K562 (cell line): ENCODE data around the gene LRRC26. TPM values are rescaled to one million over a fixed set of nuclear protein-coding genes. Genes with fewer than 3 reads are reported as not detected.

Source experiments
- ADNP ChIP-seq: fragments of 200-800 bp; sonication (Bioruptor generic); IDR thresholded peaks from 2 replicates; pipeline ENCODE4 v1.6.1; 2016; ENCODE audit warnings: missing genetic modification characterization, missing compliant biosample characterization
- ARID1B ChIP-seq: fragments of 450-650 bp; IDR thresholded peaks from 2 replicates; pipeline ENCODE4 v1.6.1; 2016; ENCODE audit warnings: antibody characterized with exemption, mild to moderate bottlenecking, inconsistent platforms
- CAMTA2 ChIP-seq: fragments of 250-450 bp; sonication (Bioruptor Pico); conservative IDR thresholded peaks from 2 replicates; pipeline ENCODE4 v1.5.1; 2022
- CEBPG ChIP-seq, 3 experiments: fragments of 200-800 bp in 1 of 3; sonication (Bioruptor generic) in 1 of 3; sonication (generic) in 1 of 3; formaldehyde crosslinking in 1 of 3; IDR thresholded peaks in 2 of 3; conservative IDR thresholded peaks in 1 of 3; 2 replicates each; pipeline versions ENCODE4 v1.6.1 to v1.8.0; 2016 to 2022; ENCODE audit warnings: missing compliant biosample characterization in 2 of 3, missing genetic modification characterization in 2 of 3, mild to moderate bottlenecking in 1 of 3, missing genetic modification reagents in 1 of 3
- GABPB2 ChIP-seq: fragments of 250-450 bp; sonication (Bioruptor Pico); conservative IDR thresholded peaks from 2 replicates; pipeline ENCODE4 v1.5.1; 2021; ENCODE audit warnings: mild to moderate bottlenecking
- GTF2E2 ChIP-seq: fragments of 200-800 bp; sonication (Bioruptor generic); IDR thresholded peaks from 2 replicates; pipeline ENCODE4 v1.6.1; 2016; ENCODE audit warnings: missing genetic modification characterization, missing compliant biosample characterization
- JUNB ChIP-seq: fragments of 450-650 bp; formaldehyde crosslinking; conservative IDR thresholded peaks from 2 replicates; pipeline ENCODE4 v1.4.0; 2020; ENCODE audit warnings: mild to moderate bottlenecking
- KAT7 ChIP-seq: sonication (generic); formaldehyde crosslinking; IDR thresholded peaks from 2 replicates; pipeline ENCODE4 v1.8.0; 2022; ENCODE audit warnings: missing genetic modification reagents, mild to moderate bottlenecking, borderline replicate concordance
- MCM5 ChIP-seq: fragments of 450-650 bp; IDR thresholded peaks from 2 replicates; pipeline ENCODE4 v1.6.1; 2016; ENCODE audit warnings: low read depth
- PHB ChIP-seq: fragments of 250-450 bp; sonication (Bioruptor Pico); IDR thresholded peaks from 2 replicates; pipeline ENCODE4 v1.5.0; 2021
- PRPF4 ChIP-seq: fragments of 200-400 bp; formaldehyde crosslinking; IDR thresholded peaks from one replicate; pipeline ENCODE4 v1.6.1; 2017; ENCODE audit warnings: low read length, low read depth, mild to moderate bottlenecking; ENCODE audit not compliant: insufficient read depth, poor library complexity, severe bottlenecking
- SAFB2 ChIP-seq: fragments of 200-400 bp; formaldehyde crosslinking; IDR thresholded peaks from 2 replicates; pipeline ENCODE4 v1.6.1; 2018; ENCODE audit warnings: borderline replicate concordance, low read length, low read depth, moderate library complexity; ENCODE audit not compliant: severe bottlenecking
- SMAD2 ChIP-seq: fragments of 150-350 bp; IDR thresholded peaks from 2 replicates; pipeline ENCODE4 v1.6.1; 2014; ENCODE audit warnings: low read depth, mild to moderate bottlenecking, low read length
- SMC3 ChIP-seq: conservative IDR thresholded peaks from 2 replicates; pipeline ENCODE4 v1.6.1; 2011; ENCODE audit warnings: low read depth, low read length, improper control_type of control experiment; ENCODE audit not compliant: insufficient read depth
- U2AF1 ChIP-seq: fragments of 200-400 bp; formaldehyde crosslinking; optimal IDR thresholded peaks from 2 replicates; pipeline ENCODE3; 2017; ENCODE audit warnings: mild to moderate bottlenecking, low read depth, low read length, moderate library complexity
- ZNF384 ChIP-seq: IDR thresholded peaks from 2 replicates; pipeline ENCODE4 v1.6.1; 2012; ENCODE audit warnings: low read depth, low read length, improper control_type of control experiment
- ZNF444 ChIP-seq: fragments of 250-450 bp; sonication (Bioruptor Pico); IDR thresholded peaks from 2 replicates; pipeline ENCODE4 v1.4.0; 2020; ENCODE audit warnings: mild to moderate bottlenecking, moderate library complexity
- polyA plus RNA-seq, 8 experiments: library from polyadenylated mRNA; depleted of rRNA in 4 of 8; stranded (reverse) in 5 of 8; unstranded in 3 of 8; fragments of >200 nt; fragmentation: Nextera tagmentation in 2 of 8; fragmentation: Illumina TruSeq in 1 of 8; extraction: Ambion mirVana in 2 of 8; extraction: Trizol in 1 of 8; gene quantifications; 2 replicates each; pipeline versions ENCODE4 v1.2.1 to v1.2.3, GENCODE V29; 2011 to 2014; ENCODE audit warnings: inconsistent platforms in 1 of 8, missing spikeins in 1 of 8
- total RNA-seq, 7 experiments: library from RNA; depleted of rRNA in 6 of 7; stranded (reverse); fragments of >200 nt in 6 of 7; fragmentation: Illumina TruSeq in 2 of 7; extraction: Trizol in 2 of 7; gene quantifications; 2 replicates each; pipeline versions ENCODE4 v1.2.1 to v1.2.3, GENCODE V29; 2011 to 2021; ENCODE audit warnings: low replicate concordance in 1 of 7
- TF ChIP-seq, protein P1 (sequence below): fragments of 150-350 bp; IDR thresholded peaks from 2 replicates; pipeline ENCODE4 v1.6.1; 2014; ENCODE audit warnings: low read depth, mild to moderate bottlenecking, low read length, borderline replicate concordance
- TF ChIP-seq, protein P2 (sequence below): fragments of 450-650 bp; IDR thresholded peaks from 2 replicates; pipeline ENCODE4 v1.7.1; 2018; ENCODE audit warnings: mild to moderate bottlenecking, low read depth; ENCODE audit not compliant: partially characterized antibody

The LRRC26 gene
- total and polyA plus RNA-seq, 9 of the 15 experiments (the other 6 are each of a cell fraction or from before 2014, with no cell fraction given) = not detected

DNA sequence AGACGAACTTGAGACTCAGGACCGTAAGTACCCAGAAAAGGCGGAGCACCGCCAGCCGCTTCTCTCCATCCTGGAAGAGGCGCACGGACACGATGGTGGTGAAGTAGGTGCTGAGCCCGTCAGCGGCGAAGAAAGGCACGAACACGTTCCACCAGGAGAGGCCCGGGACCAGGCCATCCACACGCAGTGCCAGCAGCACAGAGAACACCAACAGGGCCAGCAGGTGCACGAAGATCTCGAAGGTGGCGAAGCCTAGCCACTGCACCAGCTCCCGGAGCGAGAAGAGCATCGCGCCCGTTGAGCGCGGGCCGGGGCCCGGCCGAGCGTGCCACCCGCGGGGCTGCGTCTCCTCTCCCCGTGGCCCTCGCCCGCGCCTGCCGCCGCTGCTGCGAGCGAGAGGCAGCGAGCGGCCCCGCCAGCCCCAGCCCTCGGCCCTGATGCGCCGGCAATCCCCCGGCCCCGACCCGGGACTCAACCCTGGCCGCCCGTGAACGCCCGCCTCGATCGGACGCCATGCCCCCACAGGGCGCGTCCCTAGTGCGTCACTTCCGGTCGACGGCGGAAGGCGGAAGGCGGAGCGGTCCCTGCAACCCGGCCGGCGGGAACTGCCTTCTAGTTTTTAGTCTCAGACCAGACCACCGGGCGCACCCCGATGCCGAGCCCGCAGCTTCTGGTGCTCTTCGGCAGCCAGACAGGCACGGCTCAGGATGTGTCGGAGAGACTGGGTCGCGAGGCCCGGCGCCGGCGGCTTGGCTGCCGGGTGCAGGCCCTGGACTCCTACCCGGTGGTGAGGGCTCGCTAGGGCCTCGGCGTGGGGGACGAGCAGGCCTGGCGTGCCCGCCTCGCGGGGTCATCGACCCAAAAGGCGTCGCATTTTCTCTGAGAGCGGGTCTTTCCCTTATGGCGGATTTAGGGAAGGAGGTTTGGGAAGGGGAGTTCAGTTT lies 35.5 kb upstream of the LRRC26 start, which contains the start of the genes NDOR1 and TMEM203 (continued):
- TF ChIP-seq ARID1B (no peak), ADNP (tag) (no peak), PRPF4 (no peak), GTF2E2 (tag) (no peak), SMC3 (no peak), U2AF1 (no peak), CAMTA2 (no peak), SMAD2 (no peak), ZNF384 (no peak), KAT7 (CRISPR knock-in tag) (no peak), SAFB2 (no peak), ZNF444 (CRISPR knock-in tag) (no peak), GABPB2 (no peak), PHB (CRISPR knock-in tag) (no peak), JUNB (no peak), CEBPG (CRISPR knock-in tag; IDR thresholded peaks at IDR 0.05) (no peak), CEBPG (tag; conservative IDR thresholded peaks at IDR 0.05 in 1 of 2, IDR thresholded peaks at IDR 0.05 in 1 of 2) (no peak), MCM5 (no peak)
- TF ChIP-seq, protein P1, sequence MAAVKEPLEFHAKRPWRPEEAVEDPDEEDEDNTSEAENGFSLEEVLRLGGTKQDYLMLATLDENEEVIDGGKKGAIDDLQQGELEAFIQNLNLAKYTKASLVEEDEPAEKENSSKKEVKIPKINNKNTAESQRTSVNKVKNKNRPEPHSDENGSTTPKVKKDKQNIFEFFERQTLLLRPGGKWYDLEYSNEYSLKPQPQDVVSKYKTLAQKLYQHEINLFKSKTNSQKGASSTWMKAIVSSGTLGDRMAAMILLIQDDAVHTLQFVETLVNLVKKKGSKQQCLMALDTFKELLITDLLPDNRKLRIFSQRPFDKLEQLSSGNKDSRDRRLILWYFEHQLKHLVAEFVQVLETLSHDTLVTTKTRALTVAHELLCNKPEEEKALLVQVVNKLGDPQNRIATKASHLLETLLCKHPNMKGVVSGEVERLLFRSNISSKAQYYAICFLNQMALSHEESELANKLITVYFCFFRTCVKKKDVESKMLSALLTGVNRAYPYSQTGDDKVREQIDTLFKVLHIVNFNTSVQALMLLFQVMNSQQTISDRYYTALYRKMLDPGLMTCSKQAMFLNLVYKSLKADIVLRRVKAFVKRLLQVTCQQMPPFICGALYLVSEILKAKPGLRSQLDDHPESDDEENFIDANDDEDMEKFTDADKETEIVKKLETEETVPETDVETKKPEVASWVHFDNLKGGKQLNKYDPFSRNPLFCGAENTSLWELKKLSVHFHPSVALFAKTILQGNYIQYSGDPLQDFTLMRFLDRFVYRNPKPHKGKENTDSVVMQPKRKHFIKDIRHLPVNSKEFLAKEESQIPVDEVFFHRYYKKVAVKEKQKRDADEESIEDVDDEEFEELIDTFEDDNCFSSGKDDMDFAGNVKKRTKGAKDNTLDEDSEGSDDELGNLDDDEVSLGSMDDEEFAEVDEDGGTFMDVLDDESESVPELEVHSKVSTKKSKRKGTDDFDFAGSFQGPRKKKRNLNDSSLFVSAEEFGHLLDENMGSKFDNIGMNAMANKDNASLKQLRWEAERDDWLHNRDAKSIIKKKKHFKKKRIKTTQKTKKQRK = no peak
- TF ChIP-seq, protein P2, sequence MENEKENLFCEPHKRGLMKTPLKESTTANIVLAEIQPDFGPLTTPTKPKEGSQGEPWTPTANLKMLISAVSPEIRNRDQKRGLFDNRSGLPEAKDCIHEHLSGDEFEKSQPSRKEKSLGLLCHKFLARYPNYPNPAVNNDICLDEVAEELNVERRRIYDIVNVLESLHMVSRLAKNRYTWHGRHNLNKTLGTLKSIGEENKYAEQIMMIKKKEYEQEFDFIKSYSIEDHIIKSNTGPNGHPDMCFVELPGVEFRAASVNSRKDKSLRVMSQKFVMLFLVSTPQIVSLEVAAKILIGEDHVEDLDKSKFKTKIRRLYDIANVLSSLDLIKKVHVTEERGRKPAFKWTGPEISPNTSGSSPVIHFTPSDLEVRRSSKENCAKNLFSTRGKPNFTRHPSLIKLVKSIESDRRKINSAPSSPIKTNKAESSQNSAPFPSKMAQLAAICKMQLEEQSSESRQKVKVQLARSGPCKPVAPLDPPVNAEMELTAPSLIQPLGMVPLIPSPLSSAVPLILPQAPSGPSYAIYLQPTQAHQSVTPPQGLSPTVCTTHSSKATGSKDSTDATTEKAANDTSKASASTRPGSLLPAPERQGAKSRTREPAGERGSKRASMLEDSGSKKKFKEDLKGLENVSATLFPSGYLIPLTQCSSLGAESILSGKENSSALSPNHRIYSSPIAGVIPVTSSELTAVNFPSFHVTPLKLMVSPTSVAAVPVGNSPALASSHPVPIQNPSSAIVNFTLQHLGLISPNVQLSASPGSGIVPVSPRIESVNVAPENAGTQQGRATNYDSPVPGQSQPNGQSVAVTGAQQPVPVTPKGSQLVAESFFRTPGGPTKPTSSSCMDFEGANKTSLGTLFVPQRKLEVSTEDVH = peak; percentile 97
